KOPT-K1 (cell line): Measurements from ENCODE around the gene FOXF1.

Experiments used
- H3K27ac ChIP-seq: fragments of 200-600 bp; sonication (generic); 2 replicates; pipeline ENCODE4 v1.5.1; 2016; ENCODE audit warnings: antibody characterized with exemption, mild to moderate bottlenecking, low read depth, low read length; ENCODE audit not compliant: poor library complexity, severe bottlenecking
- H3K36me3 ChIP-seq: fragments of 200-600 bp; sonication (generic); 2 replicates; pipeline ENCODE4 v1.5.1; 2017; ENCODE audit warnings: antibody characterized with exemption, mild to moderate bottlenecking, low read length, moderate library complexity; ENCODE audit not compliant: insufficient read depth
- H3K9me3 ChIP-seq: fragments of 200-600 bp; sonication (generic); 2 replicates; pipeline ENCODE4 v1.5.1; 2017; ENCODE audit warnings: antibody characterized with exemption, low read length, mild to moderate bottlenecking; ENCODE audit not compliant: insufficient read depth, poor library complexity, severe bottlenecking

Gene FOXF1

DNA sequence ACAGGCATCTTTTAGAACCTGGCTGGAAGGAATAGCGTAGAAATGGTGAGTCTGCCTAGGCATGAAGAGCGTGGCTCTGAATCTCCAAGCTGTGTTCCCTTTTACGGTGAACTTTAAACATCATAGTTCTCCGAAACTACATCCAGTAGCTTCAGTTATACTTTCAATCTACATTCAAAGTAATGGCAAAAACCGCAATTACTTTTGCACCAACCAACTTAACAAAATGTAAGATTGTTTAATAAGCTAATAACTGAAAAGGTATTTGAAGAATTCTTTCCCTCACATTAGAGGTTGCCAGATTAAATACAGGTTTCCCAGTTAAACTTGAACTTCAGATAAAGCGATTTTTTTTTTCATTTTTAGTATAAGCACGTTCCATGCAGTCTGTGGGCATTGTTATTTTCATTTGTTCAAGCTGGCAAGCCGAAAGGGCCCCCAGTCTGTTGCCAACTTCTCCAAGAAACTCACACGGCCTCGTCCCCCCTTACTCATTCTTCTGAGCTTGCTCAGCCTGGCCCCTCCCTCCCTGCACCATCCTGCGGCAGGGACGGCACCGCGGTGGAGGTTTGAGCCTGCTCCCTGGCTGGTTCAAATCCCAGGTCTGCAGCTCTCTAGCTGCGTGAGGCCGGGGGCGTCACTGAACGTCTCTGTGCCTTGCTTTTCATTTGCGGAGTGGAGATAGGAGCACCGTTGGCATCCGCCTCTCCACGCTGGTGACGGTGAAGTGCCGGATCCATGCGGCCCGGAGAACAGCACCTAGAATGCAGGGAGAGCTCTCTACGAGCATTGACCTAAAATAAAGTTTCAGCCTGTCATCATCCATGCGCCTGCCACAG, 48.2 kb downstream of the FOXF1 start:
- Histone ChIP-seq H3K27ac (no peak overlapping the region), H3K36me3 (no peaks in the 10 kb centered on the region), H3K9me3 (no peaks in the 10 kb centered on the region)

DNA sequence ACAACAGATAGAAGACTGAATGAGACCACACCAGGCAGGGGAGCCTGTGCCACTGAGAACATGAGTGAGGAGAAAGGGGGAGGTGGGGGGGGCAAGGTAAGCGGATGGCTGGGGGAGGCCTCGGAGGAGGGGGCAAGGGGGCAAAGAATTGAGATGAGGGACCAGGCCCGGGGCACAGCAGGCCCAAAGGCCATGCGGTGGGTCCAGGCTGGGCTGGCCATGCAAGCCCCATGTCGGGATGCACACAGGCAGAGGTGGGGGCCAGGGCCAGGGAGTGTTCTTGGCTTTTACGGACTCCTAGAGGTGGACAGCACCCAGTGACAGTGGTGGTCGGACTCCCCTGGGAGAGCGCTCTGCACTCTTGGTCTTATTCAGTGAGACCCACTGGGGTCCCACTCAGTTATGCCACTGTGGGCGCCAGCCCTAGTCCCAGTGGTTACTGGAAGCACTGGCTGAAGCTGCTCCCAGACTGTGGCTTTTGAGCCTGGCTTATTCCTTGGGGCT, 49.5 kb downstream of the FOXF1 start:
- Histone ChIP-seq H3K36me3 (no peaks in the 10 kb centered on the region), H3K27ac (no peak overlapping the region), H3K9me3 (no peaks in the 10 kb centered on the region)

DNA sequence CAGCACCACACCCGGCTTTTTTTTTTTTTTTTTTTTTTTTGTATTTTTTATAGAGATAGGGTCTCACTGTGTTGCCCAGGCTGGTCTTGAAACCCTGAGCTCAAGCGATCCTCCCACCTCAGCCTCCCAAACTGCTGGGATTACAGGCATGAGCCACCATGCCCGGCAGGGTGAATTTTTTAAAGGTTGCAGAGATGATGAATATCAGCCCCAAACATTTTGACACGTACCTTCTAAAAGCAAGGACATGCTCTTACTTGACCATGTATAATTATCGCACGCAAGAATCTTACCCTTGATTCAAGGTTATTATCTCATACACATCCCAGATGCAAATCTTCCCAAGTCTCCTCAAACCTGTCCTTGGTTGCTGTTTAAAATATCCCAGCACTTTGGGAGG, 52.0 kb downstream of the FOXF1 start:
- no peak overlapping the region for H3K27ac ChIP-seq
- H3K36me3 ChIP-seq: no peaks in the 10 kb centered on the region
- H3K9me3 ChIP-seq: no peaks in the 10 kb centered on the region

DNA sequence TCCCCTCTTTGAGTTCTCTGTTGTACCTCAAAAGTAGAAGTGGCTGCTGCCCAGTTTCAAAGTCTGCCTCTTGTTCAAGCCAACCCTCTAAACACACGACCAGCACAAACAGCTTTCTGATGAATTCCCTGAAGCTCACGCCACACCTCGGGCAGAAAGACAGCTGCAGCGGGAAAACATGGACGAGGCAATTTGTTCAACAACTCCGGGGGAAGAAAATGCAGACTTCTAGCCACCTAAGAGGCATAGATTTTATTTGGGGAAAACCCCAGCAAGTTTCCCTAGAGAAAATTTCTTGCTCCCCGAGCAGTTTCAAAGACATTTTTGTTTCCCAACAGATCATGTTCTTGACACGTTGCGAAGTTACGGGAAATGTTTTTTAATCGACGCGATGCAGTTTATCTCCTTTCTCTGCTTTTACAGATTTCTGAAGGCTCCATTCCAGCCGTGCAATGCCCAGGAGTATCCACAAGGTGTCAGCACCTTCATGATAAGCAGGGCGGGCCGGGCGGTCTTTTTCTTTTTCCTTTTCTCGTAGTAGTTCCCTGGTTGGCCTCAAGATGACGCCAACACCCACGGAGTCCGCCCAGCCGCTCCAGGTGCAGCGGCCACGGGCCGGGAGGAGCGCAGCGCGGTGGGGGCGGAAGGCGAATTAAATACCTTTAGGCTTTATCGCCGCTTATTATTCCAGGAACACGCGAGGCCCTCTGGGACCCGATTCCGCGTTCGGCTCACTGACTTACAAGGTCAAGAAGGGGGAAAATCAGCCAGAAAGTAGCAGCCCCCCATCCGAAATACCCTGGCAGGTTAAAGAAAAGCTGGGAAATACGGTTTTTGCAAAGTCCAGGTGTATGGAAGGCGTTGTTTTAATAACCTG, 53.4 kb downstream of the FOXF1 start:
- no peak overlapping the region for H3K27ac ChIP-seq
- H3K9me3 ChIP-seq: no peaks in the 10 kb centered on the region
- H3K36me3 ChIP-seq: no peaks in the 10 kb centered on the region
